ENCODE measurements around the gene C19orf81. TPM values are rescaled to one million over a fixed set of nuclear protein-coding genes. Genes with fewer than 3 reads are reported as not detected.

C19orf81 gene
- total and polyA plus RNA-seq, 4 experiments from 2014 or later, result not detected

GRCh38 chr19:50659318-50660087 is 10.3 kb downstream of the C19orf81 start:
- Mint-ChIP-seq H3K27ac (no peak overlapping the region), H3K4me3 (peak overlapping the region in 2 of 8 donors; percentile 13 to 48), H3K27me3 (peaks cover 57 to 62% of the 10 kb centered on the region in 2 donors), H3K36me3 (peaks cover 0 to 3% of the 10 kb centered on the region in 2 donors), H3K4me1 (peaks cover 8 to 17% (median 14%) of the 10 kb centered on the region in 4 donors), H3K9me3 (peaks cover 2 to 47% (median 26%) of the 10 kb centered on the region in 8 donors)
- H3K36me3 ChIP-seq (ENCODE audit: insufficient read depth, low read length), result no peaks in the 10 kb centered on the region
- no peak for DNase-seq
- H3K27ac ChIP-seq (ENCODE audit: low read depth, low read length), result no peak overlapping the region
- H3K4me3 ChIP-seq (ENCODE audit: low read length in 2 of 2), result no peak overlapping the region
- ChIA-PET CTCF (ENCODE audit: partially characterized antibody) (no interaction called here), POLR2A (ENCODE audit: partially characterized antibody) (no interaction called here)
- H3K4me1 ChIP-seq (ENCODE audit: insufficient read depth, low read length), result peaks cover 12% of the 10 kb centered on the region
- peaks cover 13% of the 10 kb centered on the region for H3K27me3 ChIP-seq (ENCODE audit: insufficient read depth, low read length)
- intact Hi-C loops (cut with micrococcal nuclease), result no loop called here
- H3K9me3 ChIP-seq (ENCODE audit: control insufficient read depth in 1 of 2, low read length in 2 of 2), result no peaks in the 10 kb centered on the region

GRCh38 chr19:50660088-50660366 is 10.8 kb downstream of the C19orf81 start:
- peaks cover 8 to 17% (median 14%) of the 10 kb centered on the region in 4 donors for H3K4me1 Mint-ChIP-seq
- ChIA-PET CTCF (ENCODE audit: partially characterized antibody) (no interaction called here), POLR2A (ENCODE audit: partially characterized antibody) (no interaction called here)
- Histone ChIP-seq H3K27ac (ENCODE audit: low read depth, low read length) (no peak overlapping the region), H3K36me3 (ENCODE audit: insufficient read depth, low read length) (no peaks in the 10 kb centered on the region), H3K27me3 (ENCODE audit: insufficient read depth, low read length) (peaks cover 13% of the 10 kb centered on the region), H3K9me3 (ENCODE audit: control insufficient read depth in 1 of 2, low read length in 2 of 2) (no peaks in the 10 kb centered on the region), H3K4me3 (ENCODE audit: low read length in 2 of 2) (no peak overlapping the region), H3K4me1 (ENCODE audit: insufficient read depth, low read length) (peaks cover 12% of the 10 kb centered on the region)
- H3K27ac Mint-ChIP-seq, result no peak overlapping the region
- peaks cover 0 to 3% of the 10 kb centered on the region in 2 donors for H3K36me3 Mint-ChIP-seq
- peaks cover 2 to 42% (median 23%) of the 10 kb centered on the region in 8 donors for H3K9me3 Mint-ChIP-seq
- intact Hi-C loops (cut with micrococcal nuclease), result no loop called here
- peaks cover 54 to 61% of the 10 kb centered on the region in 2 donors for H3K27me3 Mint-ChIP-seq
- H3K4me3 Mint-ChIP-seq, result peak overlapping the region in 1 of 8 donors; percentile 13
- no peak for DNase-seq

GRCh38 chr19:50661023-50661422 is 11.8 kb downstream of the C19orf81 start:
- Mint-ChIP-seq H3K4me1 (peaks cover 8 to 17% (median 14%) of the 10 kb centered on the region in 4 donors), H3K27ac (peak overlapping the region in 1 of 7 donors; percentile 88), H3K27me3 (peaks cover 46 to 54% of the 10 kb centered on the region in 2 donors), H3K4me3 (no peak overlapping the region), H3K9me3 (peaks cover 2 to 34% (median 17%) of the 10 kb centered on the region in 8 donors), H3K36me3 (peaks cover 0 to 3% of the 10 kb centered on the region in 2 donors)
- H3K36me3 ChIP-seq (ENCODE audit: insufficient read depth, low read length), result no peaks in the 10 kb centered on the region
- peaks cover 12% of the 10 kb centered on the region for H3K4me1 ChIP-seq (ENCODE audit: insufficient read depth, low read length)
- no peaks in the 10 kb centered on the region for H3K9me3 ChIP-seq (ENCODE audit: control insufficient read depth in 1 of 2, low read length in 2 of 2)
- ChIA-PET CTCF (ENCODE audit: partially characterized antibody) (no interaction called here), POLR2A (ENCODE audit: partially characterized antibody) (no interaction called here)
- DNase-seq, result no peak
- H3K27me3 ChIP-seq (ENCODE audit: insufficient read depth, low read length), result peaks cover 13% of the 10 kb centered on the region
- intact Hi-C loops (cut with micrococcal nuclease), result no loop called here
- H3K4me3 ChIP-seq (ENCODE audit: low read length in 2 of 2), result no peak overlapping the region
- H3K27ac ChIP-seq (ENCODE audit: low read depth, low read length), result no peak overlapping the region

- Histone ChIP-seq H3K4me1 (ENCODE audit: insufficient read depth, low read length) (peaks cover 12% of the 10 kb centered on the region), H3K27ac (ENCODE audit: low read depth, low read length) (no peak overlapping the region), H3K9me3 (ENCODE audit: control insufficient read depth in 1 of 2, low read length in 2 of 2) (no peaks in the 10 kb centered on the region), H3K4me3 (ENCODE audit: low read length in 2 of 2) (no peak overlapping the region), H3K36me3 (ENCODE audit: insufficient read depth, low read length) (no peaks in the 10 kb centered on the region), H3K27me3 (ENCODE audit: insufficient read depth, low read length) (peaks cover 13% of the 10 kb centered on the region)
- Mint-ChIP-seq H3K9me3 (peaks cover 2 to 26% (median 13%) of the 10 kb centered on the region in 8 donors), H3K4me1 (peaks cover 8 to 17% (median 14%) of the 10 kb centered on the region in 4 donors), H3K36me3 (peaks cover 0 to 3% of the 10 kb centered on the region in 2 donors), H3K27ac (no peak overlapping the region), H3K27me3 (peaks cover 37 to 49% of the 10 kb centered on the region in 2 donors), H3K4me3 (no peak overlapping the region)
- ChIA-PET POLR2A (ENCODE audit: partially characterized antibody) (no interaction called here), CTCF (ENCODE audit: partially characterized antibody) (no interaction called here)
- intact Hi-C loops (cut with micrococcal nuclease), result no loop called here
- no peak for DNase-seq
Observed at GRCh38 chr19:50661766-50662650, 12.8 kb downstream of the C19orf81 start.

DNA sequence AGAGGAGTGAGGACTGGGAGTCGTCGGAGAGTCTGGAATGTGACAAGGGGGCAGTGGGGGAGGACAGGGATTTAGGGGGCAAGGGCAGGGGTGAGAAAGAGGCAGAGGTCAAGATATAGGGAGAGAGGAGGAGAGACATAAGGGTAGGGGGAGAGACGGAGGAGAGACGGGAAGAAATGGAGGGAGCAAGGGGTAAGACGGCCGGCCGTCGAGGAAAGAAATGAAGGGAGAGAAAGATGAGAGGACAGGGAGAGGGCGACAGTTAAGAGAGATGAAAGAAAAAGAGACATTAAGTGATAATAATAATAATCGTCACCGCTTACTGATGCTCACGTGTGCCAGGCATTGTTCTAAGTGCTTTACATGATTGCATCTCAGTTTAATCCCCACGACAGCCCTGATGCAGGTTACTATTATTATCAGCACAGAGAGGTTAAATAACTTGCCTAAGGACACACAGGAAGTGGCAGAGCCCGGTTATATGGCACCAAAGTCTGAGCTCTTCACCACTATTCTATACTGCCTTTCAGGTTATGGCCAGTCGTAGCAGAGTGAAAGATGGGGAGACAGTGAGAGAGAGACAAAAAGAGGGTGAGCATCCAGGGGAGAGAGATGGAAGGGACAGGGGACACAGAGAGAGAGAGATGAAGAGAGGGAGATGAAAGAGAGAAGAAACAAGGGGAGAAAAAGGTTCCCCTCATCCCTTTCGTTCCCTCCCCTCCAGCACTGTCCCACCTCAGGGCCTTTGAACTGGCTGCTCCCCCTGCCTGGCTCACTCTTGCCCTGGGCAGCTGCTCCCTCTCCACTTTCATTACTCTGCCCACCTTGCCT is 13.6 kb downstream of the C19orf81 start:
- H3K4me3 Mint-ChIP-seq, result no peak overlapping the region
- DNase-seq, result no peak
- no peaks in the 10 kb centered on the region for H3K36me3 ChIP-seq (ENCODE audit: insufficient read depth, low read length)
- H3K27ac ChIP-seq (ENCODE audit: low read depth, low read length), result no peak overlapping the region
- H3K36me3 Mint-ChIP-seq, result peaks cover 0 to 3% of the 10 kb centered on the region in 2 donors
- peaks cover 13% of the 10 kb centered on the region for H3K27me3 ChIP-seq (ENCODE audit: insufficient read depth, low read length)
- H3K4me1 Mint-ChIP-seq, result peaks cover 4 to 10% (median 8%) of the 10 kb centered on the region in 4 donors
- ChIA-PET CTCF (ENCODE audit: partially characterized antibody) (interaction anchor here (0.6 kb wide), 1 partner anchor 415 kb away, joined by 3 read pairs; no protein-coding TSS in a partner anchor), POLR2A (ENCODE audit: partially characterized antibody) (no interaction called here)
- peaks cover 2 to 17% (median 7%) of the 10 kb centered on the region in 8 donors for H3K9me3 Mint-ChIP-seq
- peaks cover 12% of the 10 kb centered on the region for H3K4me1 ChIP-seq (ENCODE audit: insufficient read depth, low read length)
- intact Hi-C loops (cut with micrococcal nuclease), result no loop called here
- H3K27me3 Mint-ChIP-seq, result peaks cover 29 to 40% of the 10 kb centered on the region in 2 donors
- no peak overlapping the region for H3K27ac Mint-ChIP-seq
- no peaks in the 10 kb centered on the region for H3K9me3 ChIP-seq (ENCODE audit: control insufficient read depth in 1 of 2, low read length in 2 of 2)
- no peak overlapping the region for H3K4me3 ChIP-seq (ENCODE audit: low read length in 2 of 2)

DNA sequence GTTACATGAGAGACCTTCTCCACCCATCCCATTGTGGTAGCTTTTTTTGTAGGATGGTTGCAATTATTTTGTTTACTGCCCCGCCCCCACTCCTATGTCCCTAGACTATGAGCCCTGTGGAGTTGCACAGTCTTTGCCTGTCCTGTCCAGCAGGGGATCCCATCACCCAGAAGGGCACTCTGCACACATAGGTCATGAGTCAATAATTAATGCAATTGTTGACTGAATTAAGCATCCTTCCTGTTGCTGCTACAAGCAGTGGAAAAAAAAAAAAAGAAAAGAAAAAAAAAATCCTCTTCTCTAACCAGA is 14.2 kb downstream of the C19orf81 start:
- Mint-ChIP-seq H3K4me3 (no peak overlapping the region), H3K4me1 (peaks cover 0 to 4% (median 3%) of the 10 kb centered on the region in 4 donors), H3K27me3 (peaks cover 23 to 35% of the 10 kb centered on the region in 2 donors), H3K27ac (no peak overlapping the region), H3K36me3 (peaks cover 0 to 1% of the 10 kb centered on the region in 2 donors), H3K9me3 (peaks cover 0 to 12% (median 4%) of the 10 kb centered on the region in 8 donors)
- peaks cover 9% of the 10 kb centered on the region for H3K4me1 ChIP-seq (ENCODE audit: insufficient read depth, low read length)
- intact Hi-C loops (cut with micrococcal nuclease), result no loop called here
- ChIA-PET POLR2A (ENCODE audit: partially characterized antibody) (no interaction called here), CTCF (ENCODE audit: partially characterized antibody) (interaction anchor here (0.6 kb wide), 1 partner anchor 416 kb away, joined by 3 read pairs; no protein-coding TSS in a partner anchor)
- H3K9me3 ChIP-seq (ENCODE audit: control insufficient read depth in 1 of 2, low read length in 2 of 2), result no peaks in the 10 kb centered on the region
- no peak for DNase-seq
- H3K27me3 ChIP-seq (ENCODE audit: insufficient read depth, low read length), result peaks cover 10% of the 10 kb centered on the region
- no peak overlapping the region for H3K27ac ChIP-seq (ENCODE audit: low read depth, low read length)
- H3K36me3 ChIP-seq (ENCODE audit: insufficient read depth, low read length), result no peaks in the 10 kb centered on the region
- H3K4me3 ChIP-seq (ENCODE audit: low read length in 2 of 2), result no peak overlapping the region
